NCI-H1417 (cell line): ENCODE data around the gene LRRC10.
"Not testable (repeated sequence)": the region's sequence is repeated elsewhere in the genome, so short reads cannot be mapped to it uniquely, and the experiment has no call there.

Experiments used
- DNase-seq, 3 experiments: peaks; one replicate each; lab custom pipeline; 2025; lab: John Stamatoyannopoulos, UW

Gene LRRC10

GRCh38 chr12:69619050-69619449 is 8.3 kb upstream of the LRRC10 start:
- DNase-seq = no peak

DNA sequence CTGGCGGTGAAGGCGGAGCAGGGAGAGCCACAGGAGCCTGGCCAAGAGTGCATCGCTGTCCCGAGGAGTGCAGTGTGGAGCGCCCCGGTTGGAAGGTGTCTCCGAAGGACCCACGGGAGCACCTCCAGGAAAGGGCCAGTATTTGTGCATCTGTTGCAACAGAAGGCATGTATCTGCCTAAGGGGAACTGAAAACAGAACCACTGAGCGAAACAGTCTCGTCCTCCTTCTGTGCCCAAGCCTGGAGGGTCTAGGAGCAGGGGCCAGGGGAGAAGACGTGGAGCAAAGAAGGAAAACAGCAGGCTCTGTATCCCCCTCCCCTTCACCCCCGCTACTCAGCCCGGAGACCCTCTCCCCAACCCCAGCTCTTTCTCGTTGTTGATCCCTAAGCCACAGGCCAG is 5.3 kb upstream of the LRRC10 start:
- DNase-seq = no peak

DNA sequence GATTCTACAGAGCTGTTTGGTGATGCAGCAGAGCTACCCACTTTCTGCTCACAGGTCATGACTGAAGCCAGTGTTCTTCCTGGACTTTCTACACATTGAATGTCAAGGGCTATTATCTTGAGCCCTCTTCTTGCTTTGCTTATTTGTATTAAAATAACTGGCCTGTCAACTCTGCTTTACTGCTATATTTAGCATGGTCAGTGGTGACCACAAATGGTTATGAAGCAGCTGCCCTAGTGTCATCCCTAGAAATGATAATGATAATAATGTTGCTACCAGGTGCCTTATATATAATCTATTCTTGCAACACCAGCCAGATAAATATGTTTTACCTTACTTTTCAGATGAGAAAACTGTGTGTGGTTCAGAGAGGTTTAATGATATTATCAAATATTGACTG is 2.6 kb upstream of the LRRC10 start:
- DNase-seq = no peak

DNA sequence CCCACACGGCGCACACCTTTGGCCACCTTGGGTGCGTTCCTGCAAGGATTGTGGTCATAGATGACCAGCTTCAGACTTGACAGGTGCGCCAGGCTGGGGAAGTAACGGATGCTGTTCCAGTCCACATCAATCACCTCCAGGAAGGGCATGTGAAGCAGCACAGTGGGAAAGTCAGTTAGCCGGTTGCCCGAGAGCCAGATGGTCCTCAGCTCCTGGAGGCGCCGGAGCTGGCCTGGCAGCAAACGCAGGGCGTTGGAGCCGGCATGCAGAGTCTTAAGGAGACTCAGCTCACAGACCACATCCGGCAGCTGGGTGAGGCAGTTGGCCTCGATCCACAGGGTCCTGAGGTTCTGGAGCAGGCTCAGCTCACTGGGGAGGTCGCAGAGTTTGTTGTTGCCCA is 581 bp downstream of the LRRC10 start:
- DNase-seq = no peak

GRCh38 chr12:69608114-69608513 is 2.6 kb downstream of the LRRC10 start:
- no peak for DNase-seq

GRCh38 chr12:69604275-69604674 is 6.4 kb downstream of the LRRC10 start:
- not testable (repeated sequence) for DNase-seq

GRCh38 chr12:69603556-69603955 is 7.2 kb downstream of the LRRC10 start:
- not testable (repeated sequence) for DNase-seq

DNA sequence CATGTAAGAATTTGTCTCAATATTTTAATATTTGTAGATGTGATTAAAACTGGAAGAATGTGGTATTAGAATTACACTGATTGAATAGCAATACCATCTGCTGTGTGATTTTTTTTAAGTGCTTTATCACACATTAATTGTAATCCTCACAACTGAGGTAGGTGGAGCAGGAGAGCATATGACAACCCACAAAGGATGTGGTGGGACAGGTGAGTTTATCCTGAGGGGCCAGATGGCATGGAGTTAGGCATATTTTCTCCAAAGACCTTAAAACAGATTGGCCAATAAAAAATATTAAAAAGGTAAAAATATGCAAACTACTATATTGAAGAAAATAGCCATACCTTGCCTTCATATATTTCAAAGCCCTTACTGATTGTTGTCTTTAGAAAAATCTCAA is 7.8 kb downstream of the LRRC10 start:
- DNase-seq = no peak

- DNase-seq = no peak
These were observed 8.6 kb downstream of the LRRC10 start for GRCh38 chr12:69601962-69602685.

DNA sequence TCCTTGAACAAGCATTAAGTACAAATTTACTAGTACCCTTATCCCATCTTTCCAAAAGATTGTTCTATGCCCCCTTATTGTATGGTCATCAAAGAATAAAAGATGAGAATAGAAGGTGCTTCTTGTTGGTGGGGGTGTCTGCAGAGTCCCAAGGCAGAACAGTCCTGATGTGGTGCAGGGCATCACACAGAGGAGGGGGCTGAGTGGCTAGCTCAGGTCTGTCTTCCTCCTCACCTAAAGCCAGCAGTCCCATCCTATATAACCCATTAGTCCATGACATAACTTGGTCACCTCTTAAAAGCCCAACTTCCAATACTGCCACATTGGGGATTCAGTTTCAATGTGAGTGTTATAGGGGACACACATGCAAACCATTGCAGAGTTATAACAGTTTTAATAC is 9.9 kb downstream of the LRRC10 start:
- no peak for DNase-seq

- DNase-seq = no peak
These were observed 12.4 kb downstream of the LRRC10 start for GRCh38 chr12:69598174-69598753.

DNA sequence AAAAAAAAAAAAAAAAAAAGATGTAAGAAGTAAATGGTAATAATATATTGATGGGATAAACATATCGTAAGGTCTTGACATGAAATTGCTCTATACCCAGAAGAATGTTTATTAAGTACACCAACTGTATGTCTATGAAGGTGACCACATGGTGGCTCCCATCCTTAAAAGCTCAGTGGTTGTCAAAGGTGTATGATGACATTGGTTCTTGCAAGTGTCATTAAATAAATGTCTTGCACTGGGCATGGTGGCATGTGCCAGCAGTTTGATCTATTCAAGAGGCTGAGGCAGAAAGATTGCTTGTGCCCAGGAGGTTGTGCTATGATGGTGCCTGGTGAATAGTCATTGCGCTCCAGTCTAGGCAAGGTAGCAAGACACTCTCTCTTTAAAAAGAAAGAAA is 15.0 kb downstream of the LRRC10 start:
- DNase-seq = no peak

GRCh38 chr12:69589082-69589481 is 21.6 kb downstream of the LRRC10 start:
- no peak for DNase-seq

DNA sequence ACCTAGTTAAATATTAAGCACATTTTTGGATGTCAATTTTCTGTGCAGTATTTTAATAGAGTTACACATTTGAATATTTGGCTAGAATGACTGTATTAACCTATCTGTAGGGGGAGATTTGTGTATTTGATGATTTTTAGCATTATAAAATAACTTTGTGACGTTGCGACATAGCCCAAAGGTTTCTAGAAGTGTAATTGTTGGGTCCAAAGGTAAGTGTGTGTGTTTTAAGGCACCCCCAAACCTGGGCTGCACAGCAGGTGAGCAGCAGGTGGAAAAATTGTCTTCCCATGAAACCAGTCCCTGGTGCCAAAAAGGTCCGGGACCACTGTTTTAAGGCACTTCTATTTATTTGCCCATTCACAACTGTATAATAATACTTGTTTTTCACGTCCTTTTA is 22.2 kb downstream of the LRRC10 start:
- DNase-seq = no peak

DNA sequence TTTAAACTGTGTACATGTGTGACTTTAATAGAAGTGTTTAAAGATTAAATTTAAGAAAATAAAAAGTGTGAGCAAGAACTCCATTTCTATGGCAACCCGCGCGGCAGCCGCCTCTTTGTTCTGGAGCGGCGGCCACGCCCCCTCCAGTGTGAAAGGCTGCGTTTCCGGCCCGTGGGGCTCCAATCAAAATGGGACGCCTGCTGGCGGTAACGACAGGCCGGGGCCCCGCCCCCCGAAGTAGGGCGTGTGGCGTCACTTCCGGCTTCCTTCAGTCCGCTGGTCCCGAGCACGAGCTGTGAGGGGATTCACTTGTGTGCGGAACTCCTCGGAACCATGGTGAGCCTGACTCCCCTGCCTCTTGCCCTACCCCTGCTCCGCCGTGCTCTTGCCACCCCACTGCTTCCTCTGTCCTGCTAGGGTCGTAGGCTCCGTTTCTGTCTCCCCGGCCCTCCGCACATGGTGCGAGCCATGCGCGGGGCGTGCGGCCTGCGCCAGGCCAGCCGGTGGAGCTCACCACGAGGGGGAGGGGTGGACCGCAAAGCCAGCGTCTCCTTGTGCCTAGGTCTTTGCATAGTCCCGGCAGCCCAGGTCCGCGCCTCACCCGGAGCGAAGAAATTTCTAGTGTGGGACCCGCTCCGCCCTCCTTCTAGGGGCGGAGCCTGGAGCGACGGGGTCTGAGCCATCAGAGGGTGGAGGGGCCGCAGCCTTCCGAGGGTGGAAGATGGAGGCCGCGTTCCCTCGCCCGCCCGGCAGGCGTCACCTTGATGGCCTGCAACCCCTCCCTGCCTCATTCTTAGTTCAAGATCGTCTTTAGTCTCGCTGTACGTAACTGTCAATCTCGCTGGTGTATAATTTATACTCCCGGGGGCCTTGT is 25.3 kb downstream of the LRRC10 start, which contains the start of gene CCT2:
CCT2 (plus strand) TSS at position 271 of the 874 bp plus-strand sequence; CDS start at position 334, 63 bp downstream.
- DNase-seq = peak; percentile 97 to 99 (median 98)

DNA sequence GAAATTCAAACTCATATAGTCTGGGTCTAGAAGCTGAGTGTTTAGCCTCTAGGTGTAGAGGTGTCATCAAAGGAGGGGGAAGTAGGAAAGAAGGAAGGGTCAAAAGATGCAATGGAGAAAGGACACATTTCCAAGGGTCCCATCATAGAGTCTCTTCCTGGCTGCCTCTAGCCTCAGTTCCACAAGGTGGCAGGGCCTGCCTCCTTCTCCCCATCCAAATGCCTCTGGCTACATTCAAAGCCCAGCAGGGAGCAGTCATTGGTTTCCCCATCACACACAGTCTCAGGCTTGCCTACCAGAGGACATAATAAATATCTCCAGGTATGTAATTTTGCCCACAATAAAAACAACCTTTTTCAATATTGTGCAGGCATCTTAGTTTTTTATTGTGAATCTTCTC is 27.5 kb downstream of the LRRC10 start:
- DNase-seq = peak in 1 of 3 experiments; percentile 32

DNA sequence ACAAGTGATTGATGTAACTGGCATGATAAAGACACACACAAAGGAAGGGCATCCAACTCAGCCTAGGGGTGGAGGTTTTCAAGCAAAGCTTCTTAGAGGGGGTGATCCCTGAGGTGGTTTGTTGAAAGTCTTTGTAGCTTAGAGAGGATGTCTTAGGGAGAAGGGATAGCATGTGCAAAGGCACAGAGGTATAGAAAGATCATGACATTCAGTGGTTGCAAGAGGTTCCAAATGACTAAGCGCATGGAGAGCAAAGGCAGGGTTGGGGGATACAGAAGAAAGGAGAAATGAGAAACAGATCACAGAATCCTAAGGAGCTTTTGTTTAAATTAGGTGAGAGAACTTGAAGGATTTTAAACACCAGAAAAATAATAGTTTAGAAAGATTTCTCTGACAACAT is 30.6 kb downstream of the LRRC10 start:
- DNase-seq = no peak

DNA sequence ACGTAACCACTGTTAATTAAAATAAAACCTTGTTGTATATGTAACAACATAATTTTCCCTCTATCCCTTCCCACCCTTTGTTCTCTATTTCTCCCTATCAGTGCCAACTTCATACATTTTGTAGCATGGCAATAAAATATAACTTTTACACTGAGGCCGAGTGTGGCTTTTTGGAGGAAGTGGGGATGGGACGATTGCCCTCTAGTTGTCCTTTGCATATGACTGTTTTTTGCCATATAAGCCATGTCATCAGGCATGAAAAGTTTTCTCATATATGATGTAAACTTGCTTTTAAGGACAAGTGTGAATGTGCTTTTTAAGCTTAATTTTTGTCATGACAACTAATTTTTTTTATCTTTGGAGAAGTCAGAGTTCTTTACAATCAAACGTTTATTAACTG is 31.7 kb downstream of the LRRC10 start:
- DNase-seq = no peak

DNA sequence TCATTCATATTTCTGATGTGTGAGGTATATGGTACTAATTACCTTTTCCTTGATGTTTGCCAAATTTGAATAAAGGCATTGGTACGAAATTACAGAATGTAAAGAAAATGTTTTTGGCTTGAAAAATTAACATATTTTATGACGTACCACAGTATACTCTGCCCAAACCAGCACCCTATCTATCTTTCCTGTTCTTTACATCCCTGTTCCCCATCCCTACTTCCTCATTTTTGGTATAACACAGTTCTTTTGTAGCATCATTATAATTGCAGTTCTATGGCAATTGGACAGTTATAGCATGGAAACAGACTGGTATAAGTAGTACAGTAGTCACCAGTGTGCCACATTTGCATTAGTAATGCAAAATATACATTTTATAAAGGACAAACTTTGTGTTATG is 32.4 kb downstream of the LRRC10 start:
- no peak for DNase-seq

- DNase-seq = no peak
These were observed 35.4 kb downstream of the LRRC10 start for GRCh38 chr12:69575346-69575745.

DNA sequence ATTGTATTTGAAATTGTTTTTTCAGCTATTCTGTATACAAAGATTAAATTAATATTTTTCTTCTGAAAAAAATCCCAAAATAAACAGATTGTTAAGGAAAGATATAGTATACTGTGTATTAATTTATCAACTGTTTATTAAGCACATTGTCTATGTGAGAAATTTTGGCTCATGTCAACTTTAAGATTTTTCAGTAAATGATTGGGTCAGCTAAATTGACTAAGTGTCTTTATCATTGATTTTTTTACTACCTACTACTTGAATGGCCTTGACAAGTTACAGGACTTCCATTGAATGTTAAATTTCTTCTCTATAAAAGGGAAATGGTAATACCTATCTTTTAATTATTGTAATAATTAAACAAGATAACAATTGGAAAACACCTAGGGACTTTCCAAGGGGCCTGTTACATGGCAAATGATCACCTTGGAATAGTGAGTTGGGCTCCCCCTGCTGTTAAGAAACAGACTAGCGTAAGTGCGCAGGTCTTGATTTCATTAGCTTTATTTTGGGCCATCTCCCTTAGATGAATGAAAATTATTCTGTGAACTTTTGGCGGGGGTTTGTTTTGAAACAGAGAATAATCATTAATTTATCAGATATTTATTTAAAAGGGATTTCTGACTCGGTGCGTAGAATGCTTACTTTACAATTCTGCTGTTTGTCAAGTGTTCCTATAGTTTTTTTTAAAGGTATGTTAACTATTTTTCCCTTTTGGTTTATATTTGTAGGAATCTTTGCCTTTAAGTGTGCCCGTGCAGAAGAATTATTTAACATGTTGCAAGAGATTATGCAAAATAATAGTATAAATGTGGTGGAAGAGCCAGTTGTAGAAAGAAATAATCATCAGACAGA is 39.9 kb downstream of the LRRC10 start:
- peak; percentile 60 to 85 (median 73) for DNase-seq

- no peak for DNase-seq
These were observed 40.6 kb downstream of the LRRC10 start for GRCh38 chr12:69570000-69570516.
